GM18861 (cell line): ENCODE results near the gene STK4.

Source experiments
- ATAC-seq: cut with Tn5 transposase; IDR thresholded peaks from one replicate; pipeline ENCODE4 v1.9.1; 2021; ENCODE audit not compliant: unreplicated experiment

The STK4 gene

GRCh38 chr20:45104786-45105185 lies 138.5 kb downstream of the STK4 start:
- ATAC-seq = no peak

GRCh38 chr20:45105317-45105716 lies 139.0 kb downstream of the STK4 start:
- ATAC-seq = no peak

DNA sequence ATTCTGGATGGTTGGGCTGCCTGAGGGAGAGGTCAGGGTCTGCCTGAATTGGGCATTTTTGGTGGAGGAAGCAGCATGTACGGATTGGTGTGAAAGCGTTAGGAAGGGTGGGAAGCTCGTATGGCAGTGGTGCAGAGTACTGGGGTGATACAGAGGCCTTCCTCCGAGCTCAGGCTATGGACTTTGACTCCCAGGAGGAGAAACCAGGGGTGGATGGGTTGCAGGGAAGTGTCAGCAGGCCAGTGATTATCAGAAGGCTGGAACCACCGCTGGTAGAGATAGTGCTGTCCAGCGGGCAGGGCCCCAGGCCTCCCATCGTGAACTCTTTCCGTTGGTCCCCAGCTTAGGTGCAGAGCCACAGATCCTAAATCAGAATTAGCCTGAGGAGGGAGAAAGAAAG lies 143.3 kb downstream of the STK4 start:
- no peak for ATAC-seq

DNA sequence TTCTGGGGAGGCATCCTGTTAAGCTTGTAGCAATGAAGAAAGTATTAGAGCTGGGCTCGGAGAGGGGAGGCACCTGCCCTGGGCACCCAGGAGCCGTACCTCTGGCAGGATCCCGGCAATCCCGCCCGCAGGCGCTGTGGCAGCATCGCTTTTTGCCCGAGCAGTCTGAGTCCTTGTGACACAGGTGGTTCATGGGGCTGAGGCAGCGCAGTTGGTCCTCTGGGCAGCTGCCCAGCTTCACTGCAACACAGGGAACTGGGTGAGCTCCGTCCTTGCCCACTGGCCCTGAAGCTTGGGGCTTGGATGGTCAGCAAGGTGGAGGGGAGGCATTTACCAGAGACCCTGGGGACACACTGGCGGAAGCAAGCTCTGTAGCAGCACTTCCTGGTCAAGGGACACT lies 144.0 kb downstream of the STK4 start:
- ATAC-seq = no peak

- ATAC-seq = no peak
Observed at GRCh38 chr20:45111285-45111684, 145.0 kb downstream of the STK4 start.

GRCh38 chr20:45111799-45112471 lies 145.6 kb downstream of the STK4 start:
- ATAC-seq = no peak

DNA sequence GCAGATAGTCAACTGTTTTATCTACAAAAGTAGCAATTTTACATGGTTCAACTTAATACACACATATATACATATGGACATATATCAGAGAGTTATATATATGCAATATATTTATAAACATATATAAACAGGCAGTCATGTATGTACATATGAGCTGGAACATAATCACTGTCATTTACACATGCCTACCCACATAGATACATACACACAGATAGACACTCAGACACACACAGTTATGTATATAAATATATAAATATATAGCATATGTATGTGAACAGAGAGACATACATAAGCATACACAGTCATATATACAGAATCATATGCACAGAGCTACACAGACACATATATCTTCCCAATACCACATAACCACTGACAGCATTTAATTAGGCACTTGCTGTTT lies 146.4 kb downstream of the STK4 start:
- no peak for ATAC-seq

DNA sequence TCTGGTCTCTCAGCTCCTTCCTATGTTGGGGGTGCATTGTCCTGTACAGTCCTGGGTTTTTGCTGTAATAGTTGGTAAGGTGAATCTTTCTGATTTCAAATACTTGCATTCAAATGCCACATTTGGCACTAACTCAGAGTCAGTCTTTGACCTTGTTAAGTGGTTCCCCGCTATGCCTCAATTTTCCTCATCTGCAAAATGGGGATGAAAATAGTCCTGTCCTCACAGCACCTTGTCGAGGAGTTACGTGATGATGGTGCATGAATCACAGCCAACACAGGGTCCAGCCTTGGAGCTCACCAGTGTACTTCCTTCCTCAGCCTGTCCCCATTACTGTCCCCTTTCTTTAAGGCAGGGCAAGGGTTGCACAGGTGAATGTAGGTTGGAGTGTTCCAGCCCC lies 147.6 kb downstream of the STK4 start:
- ATAC-seq = no peak

DNA sequence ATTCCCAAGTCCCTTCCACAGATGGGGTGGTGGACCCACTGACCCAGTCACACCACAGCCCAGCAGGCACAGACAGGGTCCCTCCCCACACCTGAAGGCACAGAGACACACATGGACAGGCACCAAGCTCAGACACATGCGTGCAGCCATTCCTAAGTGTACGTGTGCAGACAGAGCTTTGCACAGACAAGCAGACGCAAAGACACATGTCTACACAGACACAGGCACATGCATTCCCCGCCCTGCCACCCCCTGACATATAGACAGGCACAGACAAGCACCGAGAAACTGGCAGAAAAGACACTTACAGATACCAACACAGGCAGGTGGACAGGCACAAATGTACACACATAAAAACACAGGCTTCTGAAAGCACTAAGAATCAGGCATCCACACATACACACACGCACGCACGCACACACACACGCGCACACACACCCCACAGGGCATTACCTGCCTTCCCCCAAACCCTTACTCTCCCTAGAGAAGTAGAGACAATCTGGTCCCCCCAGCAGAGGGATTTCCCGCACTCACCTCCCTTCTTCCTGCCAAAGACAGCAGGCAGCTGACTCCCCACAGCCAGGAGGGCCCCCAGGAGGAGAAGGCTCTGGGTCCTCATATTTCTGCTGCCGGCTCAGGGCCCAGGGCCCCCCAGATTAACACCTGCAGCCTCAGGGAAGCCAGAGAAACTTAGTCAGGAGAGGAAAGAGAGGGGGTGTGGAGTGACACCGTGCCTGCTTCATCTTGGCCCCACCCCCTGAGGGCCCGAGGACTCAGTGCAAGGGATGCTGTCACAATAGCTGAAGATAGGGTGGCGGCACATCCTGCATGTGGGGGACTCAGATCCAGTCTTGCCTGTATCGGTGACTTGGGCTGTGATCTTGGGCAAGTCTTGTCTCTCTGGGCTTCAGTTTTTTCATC lies 148.4 kb downstream of the STK4 start, which contains the start of gene WFDC5:
Gene WFDC5 (minus strand): TSS at position 710 of the 921 bp plus-strand sequence. CDS start 91 bp downstream, at position 619.
- ATAC-seq = no peak

DNA sequence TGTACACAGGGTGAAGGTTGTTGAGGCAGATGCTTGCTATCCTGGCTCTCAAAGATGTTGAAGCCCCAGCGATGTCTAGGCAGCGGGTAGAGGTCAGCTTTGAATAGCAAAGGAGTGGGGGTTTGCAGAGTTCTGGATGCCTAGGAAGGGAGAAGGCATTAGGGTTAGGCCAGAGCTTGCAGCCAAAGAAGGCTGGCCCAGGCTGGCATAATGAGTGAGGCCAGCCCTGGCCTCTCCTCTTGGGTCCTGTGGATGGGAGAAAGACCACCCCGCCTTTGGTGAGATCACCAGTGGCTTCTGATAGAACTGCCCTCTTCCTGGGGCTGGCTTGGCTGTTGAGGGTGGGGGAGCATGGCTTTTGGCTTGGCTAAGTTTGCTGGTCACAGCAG lies 149.1 kb downstream of the STK4 start:
- ATAC-seq = no peak

GRCh38 chr20:45115829-45116228 lies 149.5 kb downstream of the STK4 start:
- no peak for ATAC-seq

GRCh38 chr20:45117581-45117980 lies 151.3 kb downstream of the STK4 start:
- ATAC-seq = no peak

- no peak for ATAC-seq
Observed at GRCh38 chr20:45118028-45118427, 151.7 kb downstream of the STK4 start.

GRCh38 chr20:45119556-45120266 lies 153.4 kb downstream of the STK4 start:
- ATAC-seq = no peak

DNA sequence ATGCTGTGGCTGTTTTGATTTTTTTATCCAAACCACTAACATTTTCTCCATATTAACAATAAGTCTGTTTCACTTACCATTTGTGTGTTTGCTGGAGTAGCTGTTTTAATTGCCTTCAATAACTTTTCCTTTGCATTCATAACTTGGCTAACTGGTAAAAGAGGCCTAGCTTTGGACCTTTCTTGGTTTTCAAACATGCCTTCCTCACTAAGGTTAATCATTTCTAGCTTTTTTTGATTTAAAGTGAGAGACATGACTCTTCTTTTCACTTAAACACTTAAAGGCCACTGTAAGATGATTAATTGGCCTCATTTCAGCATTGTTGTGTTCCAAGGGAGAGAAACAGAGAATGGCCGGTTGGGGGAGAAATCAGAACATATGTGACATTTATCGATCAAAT lies 155.1 kb downstream of the STK4 start:
- no peak for ATAC-seq

DNA sequence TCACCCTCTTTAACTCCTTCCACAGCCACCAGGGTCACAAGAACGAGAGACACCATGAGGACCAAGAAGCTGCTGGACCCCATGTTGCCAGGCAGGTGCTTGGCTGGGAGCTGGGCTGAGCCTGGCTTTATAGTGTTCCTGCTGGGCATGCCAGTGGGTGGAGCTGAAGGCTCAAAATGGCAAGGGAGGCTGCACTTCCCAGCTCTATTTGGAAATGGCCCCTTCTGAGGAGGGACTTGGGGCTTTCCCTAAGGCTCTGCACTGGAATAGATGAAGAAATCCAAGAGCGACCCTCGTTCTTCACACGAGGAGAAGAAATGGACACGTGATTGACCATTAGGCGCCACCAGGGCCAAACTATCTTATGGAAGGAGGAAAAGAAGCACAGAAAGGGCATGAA lies 158.1 kb downstream of the STK4 start, which contains the start of gene WFDC12:
Gene WFDC12 (minus strand): TSS at position 101 of the 400 bp plus-strand sequence. CDS start 18 bp downstream, at position 83.
- no peak for ATAC-seq

DNA sequence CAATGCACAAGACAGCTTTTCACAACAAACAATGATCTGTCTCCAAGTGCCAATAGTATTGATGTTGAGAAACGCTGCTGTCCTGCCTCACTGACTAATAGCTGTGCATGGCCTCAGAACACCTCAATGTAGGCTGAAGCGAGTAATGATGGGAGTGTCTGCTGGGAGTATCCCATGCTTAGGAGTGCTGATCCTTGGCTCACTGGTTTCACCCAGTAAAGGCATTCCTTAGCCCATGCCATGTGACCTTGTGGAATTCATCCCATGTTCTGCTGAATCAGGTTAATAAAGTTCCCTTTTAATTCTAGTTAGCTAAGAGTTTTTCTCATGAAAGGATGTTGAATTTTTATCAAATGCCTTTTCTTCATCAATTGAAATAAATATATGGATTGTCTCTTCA lies 161.8 kb downstream of the STK4 start:
- ATAC-seq = no peak
